GM18868 (cell line): Measurements from ENCODE around the gene HRH3.

Experiments
- ATAC-seq: cut with Tn5 transposase; IDR thresholded peaks from one replicate; pipeline ENCODE4 v1.9.1; 2021; ENCODE audit warnings: mild to moderate bottlenecking, moderate library complexity; ENCODE audit not compliant: unreplicated experiment

HRH3 gene

GRCh38 chr20:62181808-62182207 lies 38.3 kb downstream of the HRH3 start:
- no peak for ATAC-seq

GRCh38 chr20:62179162-62179504 lies 40.9 kb downstream of the HRH3 start:
- no peak for ATAC-seq

- ATAC-seq, result no peak
These were observed 41.5 kb downstream of the HRH3 start for GRCh38 chr20:62178316-62179161.

- ATAC-seq, result no peak
These were observed 42.8 kb downstream of the HRH3 start for GRCh38 chr20:62177307-62177706.

- no peak for ATAC-seq
These were observed 43.2 kb downstream of the HRH3 start for GRCh38 chr20:62176866-62177265.

- no peak for ATAC-seq
These were observed 44.4 kb downstream of the HRH3 start for GRCh38 chr20:62175711-62176110.

GRCh38 chr20:62174870-62175624 lies 45.0 kb downstream of the HRH3 start:
- no peak for ATAC-seq

- ATAC-seq, result no peak
These were observed 45.9 kb downstream of the HRH3 start for GRCh38 chr20:62174021-62174804.

- ATAC-seq, result no peak
These were observed 47.4 kb downstream of the HRH3 start for GRCh38 chr20:62172666-62173065.

- ATAC-seq, result no peak
These were observed 48.8 kb downstream of the HRH3 start for GRCh38 chr20:62171245-62171644.

GRCh38 chr20:62170536-62170935 lies 49.5 kb downstream of the HRH3 start:
- no peak for ATAC-seq

- no peak for ATAC-seq
These were observed 51.1 kb downstream of the HRH3 start for GRCh38 chr20:62168890-62169435.

GRCh38 chr20:62168061-62168460 lies 52.0 kb downstream of the HRH3 start:
- no peak for ATAC-seq

- ATAC-seq, result no peak
These were observed 52.6 kb downstream of the HRH3 start for GRCh38 chr20:62167474-62167873.

GRCh38 chr20:62165762-62166399 lies 54.2 kb downstream of the HRH3 start:
- no peak for ATAC-seq
